Stimulated activated CD4-positive, alpha-beta T cell treated with anti-CD3 and anti-CD28 coated beads, Interleukin-12 subunit alpha, Interleukin-12 subunit beta, amount 100 ng/mL, for 24 hours (primary cell): ENCODE results near the gene HECW1.

Experiments
- DNase-seq, 2 experiments: peaks; one replicate each; pipeline ENCODE4 v3.0.0-alpha.2; 2020; ENCODE audit warnings: low read depth in 2 of 2

HECW1 gene

DNA sequence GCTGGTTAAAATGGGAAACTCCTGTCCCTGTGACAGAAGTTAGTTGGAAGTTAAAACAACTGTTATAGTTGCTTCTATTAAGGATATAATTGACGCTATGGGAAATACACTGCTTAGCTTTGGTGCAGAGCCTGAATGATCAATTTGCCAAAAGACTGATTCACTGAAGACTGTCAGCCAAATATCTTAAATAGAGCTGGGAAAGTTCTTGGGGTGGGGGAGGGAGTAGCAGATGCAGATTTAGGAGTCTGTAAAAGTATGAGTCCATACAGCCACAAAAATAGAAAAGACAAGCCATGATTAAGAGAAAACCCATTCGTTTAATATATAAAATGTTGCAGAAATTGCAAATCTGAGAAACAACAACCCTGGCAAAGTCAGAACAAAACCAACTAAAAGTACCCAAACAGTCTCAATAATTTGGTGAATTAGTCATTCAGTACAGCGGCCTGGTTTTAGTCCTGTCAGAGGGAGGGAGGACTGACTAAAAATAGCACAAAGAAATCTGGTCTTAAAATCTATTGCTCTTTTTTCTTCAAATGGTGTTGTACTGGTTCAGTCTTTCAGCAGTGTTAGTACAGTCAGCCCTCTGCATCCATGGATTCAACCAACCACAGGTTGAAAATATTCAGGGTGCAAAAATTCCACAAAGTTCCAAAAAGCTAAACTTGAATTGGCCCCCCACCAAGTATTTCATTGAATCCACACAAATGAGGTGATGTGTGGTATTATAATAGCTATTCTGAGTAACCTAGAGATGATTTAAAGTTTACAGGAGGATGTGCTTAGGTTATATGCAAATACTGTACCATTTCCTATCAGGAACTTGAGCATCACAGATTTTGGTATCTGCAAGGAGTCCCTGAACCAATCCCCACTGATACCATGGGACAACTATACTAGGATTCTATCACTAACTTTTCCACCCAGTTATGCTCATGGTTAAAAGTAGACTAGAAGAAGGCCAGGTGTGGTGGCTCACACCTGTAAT lies 500.4 kb downstream of the HECW1 start:
- DNase-seq, result no peak
